OCI-LY7 (cell line): ENCODE data around the gene AGPAT2. TPM values are rescaled to one million over a fixed set of nuclear protein-coding genes. Genes with fewer than 3 reads are reported as not detected.

Source experiments
- BruUV-seq: library from RNA; stranded (reverse); fragments of 400-500 nt; replicated peaks from 2 replicates; lab custom pipeline; 2021; lab: Mats Ljungman, UMichigan
- CTCF ChIA-PET: fragments of 300-600 bp; sonication (Branson Sonifier 250); formaldehyde crosslinking; loops from one replicate; lab custom pipeline; 2022; ENCODE audit warnings: antibody characterized with exemption; ENCODE audit not compliant: unreplicated experiment; lab: Charles Lee
- POLR2A ChIA-PET: fragments of 300-600 bp; sonication (Branson Sonifier 250); formaldehyde crosslinking; loops from one replicate; lab custom pipeline; 2022; ENCODE audit warnings: antibody characterized with exemption; lab: Charles Lee
- DNase-seq: peaks from one replicate; pipeline ENCODE4 v3.0.0-alpha.2; 2015; ENCODE audit warnings: low spot score
- H2AFZ ChIP-seq: fragments of 200-600 bp; sonication (generic), shearing (Covaris generic); 2 replicates; pipeline ENCODE4 v1.6.1; 2014; ENCODE audit warnings: mild to moderate bottlenecking, antibody characterized with exemption, low read length, moderate library complexity
- H3K27ac ChIP-seq: fragments of 200-600 bp; sonication (generic); 2 replicates; pipeline ENCODE4 v1.5.1; 2014; ENCODE audit warnings: mixed run types, low read depth, mild to moderate bottlenecking, moderate library complexity, low read length, inconsistent platforms; ENCODE audit not compliant: poor library complexity, severe bottlenecking
- H3K36me3 ChIP-seq: fragments of 200-600 bp; sonication (generic); 2 replicates; pipeline ENCODE4 v1.6.1; 2014; ENCODE audit warnings: mild to moderate bottlenecking, antibody characterized with exemption, low read length, moderate library complexity, mixed read lengths; ENCODE audit not compliant: insufficient read depth
- H3K4me1 ChIP-seq: fragments of 200-600 bp; sonication (generic); 2 replicates; pipeline ENCODE4 v1.5.1; 2014; ENCODE audit warnings: mild to moderate bottlenecking, low read length; ENCODE audit not compliant: insufficient read depth, poor library complexity, severe bottlenecking
- H3K4me2 ChIP-seq: fragments of 200-600 bp; sonication (generic); 2 replicates; pipeline ENCODE4 v1.6.1; 2014; ENCODE audit warnings: mild to moderate bottlenecking, low read length
- H3K4me3 ChIP-seq: fragments of 200-600 bp; sonication (generic); 2 replicates; pipeline ENCODE4 v1.5.1; 2014; ENCODE audit warnings: mild to moderate bottlenecking, low read depth, low read length; ENCODE audit not compliant: poor library complexity, severe bottlenecking
- H3K79me2 ChIP-seq: fragments of 200-600 bp; sonication (generic); 2 replicates; pipeline ENCODE4 v1.6.1; 2016; ENCODE audit warnings: low read depth, mild to moderate bottlenecking, low read length, moderate library complexity, mixed read lengths; ENCODE audit not compliant: insufficient read depth
- H3K9me2 ChIP-seq: fragments of 200-600 bp; sonication (generic); 2 replicates; pipeline ENCODE4 v1.6.1; 2016; ENCODE audit warnings: mild to moderate bottlenecking, low read length, mixed read lengths; ENCODE audit not compliant: insufficient read depth
- H3K9me3 ChIP-seq: fragments of 200-600 bp; sonication (generic); 2 replicates; pipeline ENCODE4 v1.6.1; 2014; ENCODE audit warnings: mild to moderate bottlenecking, mixed run types, low read length, mixed read lengths
- H4K20me1 ChIP-seq: fragments of 200-600 bp; sonication (generic); 2 replicates; pipeline ENCODE4 v1.6.1; 2014; ENCODE audit warnings: mild to moderate bottlenecking, antibody characterized with exemption, low read length, moderate library complexity, mixed read lengths; ENCODE audit not compliant: insufficient read depth
- EZH2phosphoT487 ChIP-seq: fragments of 200-600 bp; sonication (generic); IDR thresholded peaks from 2 replicates; pipeline ENCODE4 v1.6.1; 2018; ENCODE audit warnings: low read depth, borderline replicate concordance, mild to moderate bottlenecking, mixed run types, antibody characterized with exemption, low read length, moderate library complexity, mixed read lengths
- intact Hi-C: fragments of 100-400 bp; cut with micrococcal nuclease; formaldehyde crosslinking; loops from one replicate; pipeline ENCODE4 v1.10.0; 2022; ENCODE audit not compliant: unreplicated experiment
- total RNA-seq, 2 experiments: library from RNA; depleted of rRNA in 1 of 2; stranded (reverse); fragments of >200 nt in 1 of 2; shearing (Covaris generic) in 1 of 2; gene quantifications; 2 replicates each; pipeline ENCODE4 v1.2.3, GENCODE V29; 2014 to 2022
- TF ChIP-seq, protein P1 (sequence below): fragments of 200-600 bp; sonication (generic); conservative IDR thresholded peaks from 2 replicates; pipeline ENCODE4 v1.5.1; 2014; ENCODE audit warnings: mild to moderate bottlenecking, antibody characterized with exemption, low read length, moderate library complexity, mixed read lengths

Gene AGPAT2
- total RNA-seq, 2 experiments from 2014 or later, result 18.3 to 20.8 TPM

DNA sequence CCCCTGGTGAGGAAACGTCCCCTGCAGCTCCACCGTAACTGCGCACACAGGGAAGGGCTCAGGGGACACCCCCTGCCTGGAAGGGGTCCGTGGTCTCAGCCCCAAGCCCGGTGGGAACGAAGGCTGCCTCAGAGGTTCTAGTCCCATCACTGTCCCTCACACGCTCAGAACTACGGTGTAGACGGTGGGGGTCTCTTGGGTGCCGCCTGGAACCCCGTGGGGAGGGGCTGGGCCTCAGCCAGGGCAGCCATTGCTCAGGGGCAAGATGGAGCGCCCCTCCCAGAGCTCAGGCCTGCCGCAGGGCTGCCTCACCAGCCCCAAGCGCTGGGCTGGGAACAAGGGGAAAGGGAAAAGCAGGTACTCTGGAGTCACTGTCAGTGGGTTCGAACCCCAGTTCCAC is 2.9 kb downstream of the AGPAT2 start:
- Histone ChIP-seq H3K4me1 (peaks cover 13% of the 10 kb centered on the region), H4K20me1 (no peaks in the 10 kb centered on the region; the same call in 1 of the 2 replicates), H3K9me3 (no peaks in the 10 kb centered on the region), H3K9me2 (no peaks in the 10 kb centered on the region), H3K4me3 (no peak overlapping the region), H2AFZ (no peak overlapping the region), H3K27ac (no peak overlapping the region), H3K4me2 (no peak overlapping the region), H3K36me3 (no peaks in the 10 kb centered on the region), H3K79me2 (no peaks in the 10 kb centered on the region)
- ChIA-PET POLR2A (no interaction called here), CTCF (no interaction called here)
- no peak for DNase-seq
- BruUV-seq, result no TSS peak
- intact Hi-C loops, result no loop called here
- TF ChIP-seq, protein P1, sequence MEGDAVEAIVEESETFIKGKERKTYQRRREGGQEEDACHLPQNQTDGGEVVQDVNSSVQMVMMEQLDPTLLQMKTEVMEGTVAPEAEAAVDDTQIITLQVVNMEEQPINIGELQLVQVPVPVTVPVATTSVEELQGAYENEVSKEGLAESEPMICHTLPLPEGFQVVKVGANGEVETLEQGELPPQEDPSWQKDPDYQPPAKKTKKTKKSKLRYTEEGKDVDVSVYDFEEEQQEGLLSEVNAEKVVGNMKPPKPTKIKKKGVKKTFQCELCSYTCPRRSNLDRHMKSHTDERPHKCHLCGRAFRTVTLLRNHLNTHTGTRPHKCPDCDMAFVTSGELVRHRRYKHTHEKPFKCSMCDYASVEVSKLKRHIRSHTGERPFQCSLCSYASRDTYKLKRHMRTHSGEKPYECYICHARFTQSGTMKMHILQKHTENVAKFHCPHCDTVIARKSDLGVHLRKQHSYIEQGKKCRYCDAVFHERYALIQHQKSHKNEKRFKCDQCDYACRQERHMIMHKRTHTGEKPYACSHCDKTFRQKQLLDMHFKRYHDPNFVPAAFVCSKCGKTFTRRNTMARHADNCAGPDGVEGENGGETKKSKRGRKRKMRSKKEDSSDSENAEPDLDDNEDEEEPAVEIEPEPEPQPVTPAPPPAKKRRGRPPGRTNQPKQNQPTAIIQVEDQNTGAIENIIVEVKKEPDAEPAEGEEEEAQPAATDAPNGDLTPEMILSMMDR, result no peak
- no peak for TF ChIP-seq EZH2phosphoT487

DNA sequence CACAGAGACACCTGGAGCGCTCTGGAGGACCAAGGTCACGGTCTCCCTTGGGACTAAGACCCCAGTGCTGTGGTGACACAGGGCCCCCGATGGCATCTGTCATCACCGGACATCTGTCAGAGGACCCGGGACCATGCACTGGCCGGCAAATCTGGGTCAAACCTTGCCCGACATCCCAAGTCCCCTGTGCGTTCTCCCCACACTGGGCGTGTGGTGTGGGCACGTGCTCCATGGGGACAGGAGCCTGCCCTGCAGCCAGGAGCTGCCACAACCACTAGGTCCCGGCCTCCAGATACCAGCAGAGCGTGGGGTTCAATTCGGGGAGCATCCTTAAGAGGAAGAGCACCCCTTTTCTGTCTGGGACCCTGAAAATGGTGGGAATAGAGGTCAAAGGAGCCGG is 3.5 kb downstream of the AGPAT2 start:
- CTCF ChIA-PET, result no interaction called here
- no TSS peak for BruUV-seq
- no peaks in the 10 kb centered on the region for H3K79me2 ChIP-seq

DNA sequence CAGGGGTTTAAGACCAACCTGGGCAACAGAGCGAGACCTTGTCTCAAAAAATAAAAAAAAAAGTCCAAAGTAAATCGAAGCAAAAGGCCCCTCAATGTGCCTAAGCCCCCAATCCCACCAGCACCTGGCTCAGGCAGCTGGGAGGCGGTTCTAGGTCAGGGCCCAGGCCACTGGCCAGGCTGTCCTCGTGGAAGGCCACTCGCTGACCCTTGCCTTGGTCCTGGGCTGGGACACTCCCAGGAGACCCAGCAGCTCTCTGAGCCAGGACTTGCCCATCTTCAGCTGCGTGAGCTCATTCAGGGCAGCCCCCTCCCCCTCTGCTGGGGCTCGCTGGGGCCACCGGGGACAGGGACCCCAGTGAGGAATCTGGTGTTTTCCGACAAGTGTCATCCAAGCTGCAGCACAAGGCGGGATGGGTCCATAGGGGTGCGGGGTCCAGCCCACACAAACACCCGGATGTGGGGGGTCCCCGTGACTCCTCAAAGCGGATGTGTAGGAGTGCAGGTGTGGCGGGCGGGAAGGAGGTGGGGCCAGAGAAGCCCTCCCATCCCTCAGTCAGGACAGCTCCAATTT is 4.0 kb downstream of the AGPAT2 start:
- H4K20me1 ChIP-seq, result no peaks in the 10 kb centered on the region; the same call in 1 of the 2 replicates
- no peaks in the 10 kb centered on the region for H3K79me2 ChIP-seq
- no peak overlapping the region for H2AFZ ChIP-seq
- DNase-seq, result no peak
- no peaks in the 10 kb centered on the region for H3K9me2 ChIP-seq
- H3K4me2 ChIP-seq, result no peak overlapping the region
- TF ChIP-seq EZH2phosphoT487, result no peak
- TF ChIP-seq, protein P1, result no peak
- H3K9me3 ChIP-seq, result no peaks in the 10 kb centered on the region
- no peak overlapping the region for H3K27ac ChIP-seq
- ChIA-PET POLR2A (no interaction called here), CTCF (no interaction called here)
- no TSS peak for BruUV-seq
- peaks cover 13% of the 10 kb centered on the region for H3K4me1 ChIP-seq
- intact Hi-C loops, result no loop called here
- H3K4me3 ChIP-seq, result no peak overlapping the region
- no peaks in the 10 kb centered on the region for H3K36me3 ChIP-seq

More for the DNA sequence above, 3.5 kb downstream of the AGPAT2 start:
- peaks cover 13% of the 10 kb centered on the region for H3K4me1 ChIP-seq
- TF ChIP-seq, protein P1, result no peak
- TF ChIP-seq EZH2phosphoT487, result no peak
- H3K4me3 ChIP-seq, result no peak overlapping the region
- H3K9me3 ChIP-seq, result no peaks in the 10 kb centered on the region
- DNase-seq, result no peak
- H3K36me3 ChIP-seq, result no peaks in the 10 kb centered on the region
- POLR2A ChIA-PET, result no interaction called here
- no peak overlapping the region for H3K27ac ChIP-seq
- no peak overlapping the region for H3K4me2 ChIP-seq
- H2AFZ ChIP-seq, result no peak overlapping the region
- intact Hi-C loops, result no loop called here
- H4K20me1 ChIP-seq, result no peaks in the 10 kb centered on the region; the same call in 1 of the 2 replicates
- no peaks in the 10 kb centered on the region for H3K9me2 ChIP-seq
